Inflammatory macrophage treated with lipopolysaccharide for 4 hours (primary cell): Measurements from ENCODE around the gene FBN3.
"Not testable (repeated sequence)": the region's sequence is repeated elsewhere in the genome, so short reads cannot be mapped to it uniquely, and the experiment has no call there.

Source experiments
- DNase-seq: peaks from one replicate; pipeline ENCODE4 v3.0.0-alpha.2; 2020

FBN3 gene

DNA sequence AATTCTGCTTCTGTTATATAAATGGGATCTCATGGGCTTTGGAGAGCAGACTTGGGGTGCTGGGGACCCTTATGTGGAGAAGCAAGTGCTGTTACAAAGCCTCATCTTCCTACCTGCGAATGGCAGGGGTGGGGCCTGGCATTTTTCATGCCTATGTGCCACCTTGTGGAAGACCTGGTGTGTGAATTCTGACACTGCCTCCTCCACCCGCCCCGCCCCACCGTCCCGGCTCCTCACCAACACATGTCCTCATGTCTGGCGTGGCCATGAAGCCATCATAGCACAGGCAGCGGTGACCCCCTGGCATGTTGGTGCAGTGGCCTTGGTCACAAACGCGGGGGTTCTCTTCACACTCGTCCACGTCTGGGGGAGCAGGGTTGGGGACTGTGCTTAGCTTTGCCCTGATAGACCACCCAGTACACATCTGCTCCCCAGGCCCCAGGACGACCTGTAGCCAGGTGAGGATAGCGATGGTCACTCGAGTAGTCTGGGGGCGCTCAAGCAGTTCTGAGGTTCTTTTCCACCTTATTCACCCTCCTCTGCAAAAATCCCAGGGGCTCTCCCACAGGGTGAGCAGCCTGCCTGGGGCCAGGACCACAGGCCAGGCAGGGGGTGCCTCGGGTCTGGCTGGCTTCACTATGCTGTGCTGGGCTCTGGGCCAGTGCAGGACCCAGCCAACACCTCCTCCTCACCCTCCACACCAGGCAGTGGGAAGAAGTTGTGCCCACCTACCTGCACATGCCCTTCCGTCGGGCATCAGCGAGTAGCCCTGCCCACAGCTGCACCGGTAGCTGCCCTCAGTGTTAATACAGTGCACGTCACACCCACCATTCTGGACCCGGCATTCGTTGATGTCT is 32.7 kb downstream of the FBN3 start:
- DNase-seq = no peak

DNA sequence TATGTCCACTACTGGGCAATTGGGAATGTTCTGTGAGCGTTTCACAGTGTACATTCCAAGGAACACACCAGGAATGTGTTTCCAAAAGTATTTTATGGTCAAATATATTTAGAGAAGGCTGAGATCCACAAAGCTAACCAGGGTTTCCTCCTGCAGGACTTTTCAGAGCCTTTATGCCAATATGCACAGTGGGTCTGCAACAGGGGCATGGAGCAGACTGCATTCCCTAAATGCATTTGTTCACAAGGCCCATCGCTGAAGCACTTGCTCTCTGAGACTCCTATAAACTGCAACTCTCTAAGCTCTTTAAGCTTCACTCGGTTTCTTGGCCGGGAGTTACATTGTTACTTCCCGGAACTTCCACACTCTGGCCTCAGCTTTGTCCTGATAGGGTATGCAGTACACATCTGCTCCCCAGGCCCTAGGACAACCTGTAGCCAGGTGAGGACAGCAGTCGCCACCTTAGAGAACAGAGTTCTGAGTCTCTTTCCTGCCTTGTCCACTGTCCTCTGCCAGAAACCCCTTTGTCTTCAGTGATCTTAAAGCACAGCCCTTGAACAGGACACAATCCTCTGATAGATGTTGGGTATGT is 33.5 kb downstream of the FBN3 start:
- DNase-seq = no peak

DNA sequence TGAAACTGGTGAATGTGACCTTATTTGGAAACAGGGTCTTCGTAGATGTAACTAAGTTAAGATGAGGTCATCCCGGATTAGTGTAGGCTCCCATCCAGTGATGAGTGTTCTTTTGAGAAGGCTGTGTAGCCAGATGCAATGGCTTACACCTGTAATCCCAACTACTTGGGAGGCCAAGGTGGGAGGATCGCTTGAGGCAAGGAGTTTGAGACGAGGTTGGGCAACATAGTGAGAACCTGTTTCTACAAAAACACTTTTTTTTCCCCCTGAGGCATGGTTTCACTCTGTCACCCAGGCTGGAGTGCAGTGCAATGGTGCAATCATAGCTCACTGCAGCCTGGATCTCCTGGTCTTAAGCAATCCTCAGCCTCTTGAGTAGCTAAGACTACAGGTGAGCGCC is 36.4 kb downstream of the FBN3 start:
- DNase-seq = no peak

DNA sequence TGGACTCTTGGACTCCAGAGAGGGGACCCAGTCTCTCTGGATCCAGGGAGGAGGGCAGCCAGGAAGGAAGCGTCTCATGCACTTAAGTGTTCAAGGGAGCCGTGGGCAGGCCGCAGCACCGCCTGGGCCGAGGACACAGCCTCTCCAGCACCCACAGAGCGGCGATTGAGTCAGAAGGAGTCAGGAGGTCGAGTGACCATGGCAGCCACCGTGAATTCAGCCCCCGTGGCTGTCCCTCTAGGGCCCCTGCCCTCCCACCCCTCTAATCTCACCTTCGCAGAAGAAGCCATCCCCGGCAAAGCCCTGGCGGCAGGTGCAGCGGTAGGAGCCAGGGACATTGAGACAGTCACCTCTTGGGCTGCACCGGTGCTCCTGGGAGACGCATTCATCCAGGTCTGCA is 38.0 kb downstream of the FBN3 start:
- no peak for DNase-seq

DNA sequence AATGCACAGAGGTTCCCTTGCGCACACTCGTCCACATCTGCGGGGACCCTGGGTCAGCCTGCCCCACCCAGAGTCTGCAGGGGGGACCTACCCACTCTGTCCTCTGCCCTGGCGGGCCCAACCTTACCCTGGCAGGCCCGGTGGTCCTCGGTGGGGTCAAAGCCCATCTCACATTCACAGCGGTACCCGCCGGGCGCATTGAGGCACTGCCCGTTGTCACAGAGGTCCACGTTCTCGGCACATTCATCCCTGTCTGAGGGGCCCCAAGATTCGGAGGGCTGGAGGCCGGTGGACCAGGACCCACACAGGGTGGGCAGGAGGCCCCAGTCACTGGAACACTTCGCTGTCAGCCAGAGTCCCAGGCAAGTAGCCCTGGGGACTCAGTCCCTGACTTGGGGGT is 38.5 kb downstream of the FBN3 start:
- DNase-seq = no peak

DNA sequence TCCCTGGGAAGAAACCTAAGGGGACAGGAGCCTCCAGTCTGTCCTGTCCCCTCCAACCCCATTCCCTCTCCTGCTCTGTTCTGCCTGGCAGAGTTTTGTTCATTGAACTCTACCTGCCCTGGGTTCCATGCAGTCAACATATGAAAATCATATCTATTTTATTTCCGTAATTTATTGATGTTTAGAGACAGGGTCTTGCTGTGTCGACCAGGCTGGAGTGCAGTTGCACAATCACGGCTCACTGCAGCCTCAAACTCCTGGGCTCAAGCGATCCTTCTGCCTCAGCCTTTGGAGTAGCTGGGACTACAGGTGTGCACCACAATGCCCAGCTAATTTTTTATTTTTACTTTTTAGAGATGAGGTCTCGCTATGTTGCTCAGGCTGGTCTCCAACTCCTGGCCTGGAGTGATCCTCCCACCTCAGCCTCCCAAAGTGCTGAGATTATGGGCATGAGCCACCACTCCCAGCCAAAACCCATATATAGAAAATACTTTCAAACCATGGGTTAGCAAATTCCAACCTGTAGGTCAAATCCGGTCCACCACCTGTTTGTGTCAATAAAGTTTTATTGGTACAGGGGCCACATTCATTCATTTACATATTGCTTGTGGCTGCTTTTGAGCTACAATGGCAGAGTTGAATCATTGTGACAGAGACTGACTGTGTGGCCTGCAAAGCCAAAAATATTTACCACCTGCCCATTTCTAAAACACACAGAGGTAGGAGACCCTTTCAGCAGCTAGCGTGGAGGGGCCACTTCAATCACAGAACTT is 39.3 kb downstream of the FBN3 start:
- no peak for DNase-seq

DNA sequence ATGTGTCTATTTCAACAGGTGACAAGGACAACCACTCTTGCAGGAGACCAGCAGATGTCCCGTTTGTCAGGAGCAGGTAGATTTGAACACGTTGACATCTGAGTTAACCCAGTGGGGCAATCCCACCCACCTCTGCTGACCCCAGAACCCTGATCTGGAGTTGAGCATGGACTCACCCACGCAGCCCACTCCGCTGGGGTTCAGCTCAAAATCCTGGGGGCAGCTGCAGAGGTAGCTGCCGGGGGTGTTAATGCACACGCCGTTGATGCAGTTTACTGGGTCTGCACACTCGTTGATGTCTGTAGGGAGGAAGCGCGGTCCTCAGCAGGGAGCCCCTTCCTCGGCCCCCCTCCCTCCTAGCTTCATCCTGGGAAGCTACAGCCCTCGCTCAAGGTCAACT is 39.9 kb downstream of the FBN3 start:
- DNase-seq = no peak

DNA sequence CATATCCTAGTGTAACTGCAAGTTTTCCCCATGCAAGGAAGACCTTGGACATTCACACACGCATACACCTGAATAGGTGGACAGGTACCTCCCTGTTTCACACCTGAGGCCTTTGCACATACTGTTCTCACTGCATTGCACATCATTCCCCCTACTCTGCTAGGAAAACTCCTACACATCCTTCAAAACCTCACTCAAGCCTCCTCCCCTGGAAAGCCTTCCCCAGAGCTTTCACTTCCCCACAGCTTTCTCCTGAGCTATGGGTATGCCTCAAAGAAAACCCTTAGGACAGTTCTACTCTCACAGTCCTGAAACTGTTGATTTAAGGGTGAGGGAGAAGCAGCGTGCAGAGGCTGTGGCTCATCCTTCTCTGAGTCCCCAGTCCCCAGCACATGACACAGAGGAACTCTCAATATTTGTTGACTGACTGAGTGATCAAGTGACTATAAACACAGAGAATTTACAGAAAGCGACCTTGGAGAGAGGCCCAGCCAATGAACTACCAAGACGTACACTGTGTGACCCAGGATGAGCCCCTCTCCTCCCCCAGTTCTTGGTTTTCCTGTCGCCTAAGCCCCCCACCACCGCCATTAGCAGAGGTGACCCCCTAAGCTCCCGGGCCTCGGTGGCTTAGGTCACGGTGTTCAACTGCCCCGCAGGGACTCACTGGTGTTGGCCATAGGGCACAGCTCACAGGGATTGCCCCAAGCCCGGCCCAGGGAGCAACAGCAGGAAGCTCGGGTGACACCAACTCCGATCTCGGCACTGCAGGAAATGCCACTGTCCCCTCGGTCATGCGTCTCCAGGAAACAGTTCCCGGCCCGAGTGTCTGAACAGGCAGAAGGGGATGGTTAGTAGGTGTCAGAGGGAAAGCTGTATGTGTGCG is 40.6 kb downstream of the FBN3 start:
- DNase-seq = no peak

DNA sequence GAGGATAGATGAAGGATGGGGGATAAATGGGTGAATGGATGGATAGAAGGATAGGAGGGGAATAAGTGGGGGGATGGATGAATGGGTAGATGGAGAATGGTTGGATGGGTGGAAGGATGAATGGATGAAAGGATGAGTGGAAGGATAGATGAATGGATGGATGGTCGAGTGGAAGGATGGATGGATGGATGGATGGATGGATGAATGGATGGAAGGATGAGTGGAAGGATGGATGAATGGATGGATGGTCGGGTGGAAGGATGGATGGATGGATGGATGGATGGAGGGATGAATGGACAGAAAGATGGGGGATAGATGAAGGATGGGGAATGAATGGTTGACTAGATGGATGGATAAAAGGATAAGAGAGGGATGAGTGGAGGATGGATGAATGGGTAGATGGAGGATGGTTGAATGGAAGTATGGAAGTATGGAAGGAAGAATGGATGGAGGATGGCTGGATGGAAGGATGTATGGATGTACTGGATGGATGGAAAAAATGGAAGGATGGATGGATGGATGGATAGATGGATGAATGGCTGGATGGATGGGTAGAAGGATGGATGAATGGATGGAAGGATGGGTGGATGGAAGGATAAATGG is 42.0 kb downstream of the FBN3 start:
- no peak for DNase-seq

DNA sequence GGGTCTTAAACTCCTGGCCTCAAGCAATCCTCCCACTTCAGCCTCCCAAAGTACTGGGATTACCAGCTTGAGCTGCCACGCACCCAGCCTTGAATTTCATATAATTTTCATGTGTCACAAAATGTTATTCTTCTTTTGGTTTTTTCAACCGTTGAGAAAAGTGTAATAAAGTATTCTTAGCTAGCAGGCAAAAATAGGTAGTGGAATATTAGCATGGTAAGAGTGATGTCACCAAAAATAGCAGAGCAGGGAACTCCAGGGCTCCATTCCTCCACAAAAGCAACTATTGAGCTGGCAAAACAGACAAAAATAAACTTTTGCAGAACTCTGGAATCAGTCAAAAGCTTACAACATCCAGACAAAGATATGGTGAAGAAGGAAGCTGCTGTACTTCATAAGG is 43.9 kb downstream of the FBN3 start:
- no peak for DNase-seq

DNA sequence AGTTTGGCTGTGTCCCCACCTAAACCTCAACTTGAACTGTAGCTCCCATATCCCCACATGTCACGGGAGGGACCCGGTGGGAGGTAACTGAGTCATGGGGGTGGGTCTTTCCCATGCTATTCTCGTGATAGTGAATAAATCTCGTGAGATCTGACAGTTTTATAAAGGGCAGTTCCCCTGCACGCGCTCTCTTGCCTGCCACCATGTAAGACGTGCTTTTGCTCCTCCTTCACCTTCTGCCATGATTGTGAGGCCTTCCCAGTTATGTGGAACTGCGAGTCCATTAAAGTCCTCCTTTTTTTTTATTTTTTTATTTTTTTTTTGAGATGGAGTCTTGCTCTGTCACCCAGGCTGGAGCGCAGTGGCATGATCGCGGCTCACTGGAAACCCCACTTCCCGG is 47.5 kb downstream of the FBN3 start:
- not testable (repeated sequence) for DNase-seq

DNA sequence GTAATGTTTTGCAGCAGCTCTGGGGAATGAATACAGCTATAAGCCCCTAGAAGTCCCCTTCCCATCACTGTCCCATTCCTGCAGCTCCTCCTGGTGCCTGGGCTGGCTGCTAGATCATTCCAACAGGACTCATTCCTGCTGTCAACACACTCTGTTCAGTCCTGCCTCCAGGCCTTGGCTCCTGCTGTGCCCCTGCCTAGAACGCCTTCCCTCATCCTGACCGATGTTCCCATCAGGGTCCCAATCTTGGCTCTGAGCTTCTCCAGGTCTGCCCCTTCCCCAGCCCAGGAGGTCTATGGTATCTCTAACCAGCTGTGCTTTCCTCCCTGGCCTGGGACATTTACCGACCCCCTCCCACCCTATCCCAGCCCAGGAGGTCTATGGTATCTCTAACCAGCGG is 48.1 kb downstream of the FBN3 start:
- no peak for DNase-seq

DNA sequence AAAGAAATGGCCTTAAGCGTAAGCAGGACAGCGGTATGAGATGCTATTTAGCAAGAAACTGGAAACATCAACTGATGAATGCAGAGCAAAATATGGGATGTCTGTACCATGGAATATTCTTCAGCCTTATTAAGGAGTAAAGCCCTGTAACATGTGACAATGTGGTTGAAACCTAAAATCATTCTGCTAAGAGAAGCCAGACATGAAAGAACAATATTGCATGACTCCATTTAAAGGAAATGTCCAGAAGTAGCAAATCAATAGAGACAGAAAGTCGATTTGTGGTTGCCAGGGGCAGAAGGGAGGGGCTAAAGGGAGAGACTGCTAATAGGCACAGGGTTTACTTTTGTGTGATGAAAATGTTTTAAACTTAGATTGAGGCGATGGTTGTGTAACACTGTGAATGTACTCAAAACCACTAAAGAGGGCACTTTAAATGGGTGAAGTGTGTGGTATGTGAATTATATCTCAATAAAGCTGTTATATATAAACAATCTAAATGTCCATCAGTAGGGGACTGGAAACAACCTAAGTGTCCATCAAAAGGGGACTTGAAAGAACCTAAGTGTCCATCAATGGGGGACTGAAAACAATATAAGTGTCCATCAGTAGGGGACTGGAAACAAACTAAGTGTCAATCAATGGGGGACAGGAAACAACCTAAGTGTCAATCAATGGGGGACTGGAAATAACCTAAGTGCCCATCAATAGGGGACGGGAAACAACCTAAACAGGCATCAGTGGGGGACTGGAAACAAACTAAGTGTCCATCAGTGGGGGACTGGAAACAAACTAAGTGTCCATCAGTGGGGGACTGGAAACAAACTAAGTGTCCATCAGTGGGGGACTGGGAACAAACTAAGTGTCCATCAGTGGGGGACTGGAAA is 51.5 kb downstream of the FBN3 start:
- DNase-seq = no peak

DNA sequence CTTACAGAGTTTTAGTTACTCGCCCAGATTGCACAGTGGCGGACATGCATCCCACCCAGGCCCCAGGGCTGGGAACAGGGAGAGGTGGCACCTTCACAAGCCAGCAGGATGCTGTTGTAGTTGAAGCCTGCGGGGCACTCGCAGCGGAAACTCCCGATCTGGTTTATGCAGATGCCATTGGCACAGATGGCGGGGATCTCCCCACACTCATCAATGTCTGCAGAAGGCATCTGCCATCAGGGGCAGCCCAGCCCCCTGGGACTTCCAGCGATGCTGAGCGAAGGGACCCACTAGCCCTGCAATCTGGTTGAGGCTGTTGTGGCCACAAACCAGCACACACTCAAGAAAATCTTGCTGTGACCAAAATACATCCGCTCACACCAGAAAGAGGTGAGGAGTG is 52.2 kb downstream of the FBN3 start:
- DNase-seq = no peak

DNA sequence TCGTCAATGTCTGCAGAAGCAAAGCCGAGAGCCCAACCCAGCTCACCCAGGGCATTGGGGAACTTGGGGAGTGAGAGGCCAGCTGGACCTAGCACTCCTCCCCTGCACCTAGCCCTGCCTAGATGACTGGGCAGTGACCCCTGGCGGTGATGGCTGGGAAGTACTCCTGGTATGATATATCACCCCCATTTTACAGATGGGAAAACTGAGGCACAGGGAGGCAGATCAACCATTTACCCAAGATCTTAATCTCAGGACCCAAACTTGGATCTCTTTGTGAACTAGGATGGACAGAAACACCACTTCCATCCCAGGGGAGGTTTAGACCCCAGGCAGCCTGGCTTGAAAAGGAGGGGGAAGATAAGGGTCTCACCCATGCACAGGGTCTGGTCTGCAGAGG is 53.3 kb downstream of the FBN3 start:
- DNase-seq = no peak

DNA sequence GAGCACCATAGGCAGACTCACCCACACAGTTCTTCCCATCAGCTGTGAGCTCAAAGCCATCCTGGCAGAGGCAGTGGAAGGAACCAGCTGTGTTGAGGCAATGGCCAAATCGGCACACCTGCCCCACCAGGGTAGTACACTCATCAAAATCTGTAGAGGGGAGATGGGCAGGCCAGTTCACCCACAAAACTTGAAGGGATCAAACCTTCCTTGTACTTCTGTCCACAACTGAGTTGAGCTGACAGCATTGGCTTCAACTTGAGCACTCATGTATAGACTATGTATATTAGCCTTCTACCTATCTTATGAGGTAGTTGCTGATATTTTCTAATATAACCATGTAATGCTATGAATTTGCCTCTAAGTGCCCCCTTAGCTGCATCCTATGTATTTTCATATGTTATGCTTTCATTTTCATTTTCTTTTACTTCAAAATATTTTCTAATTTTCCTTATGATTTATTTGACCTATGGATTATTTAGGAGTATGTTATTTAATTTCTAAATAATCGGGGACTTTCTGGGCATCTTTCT is 54.0 kb downstream of the FBN3 start:
- DNase-seq = no peak

DNA sequence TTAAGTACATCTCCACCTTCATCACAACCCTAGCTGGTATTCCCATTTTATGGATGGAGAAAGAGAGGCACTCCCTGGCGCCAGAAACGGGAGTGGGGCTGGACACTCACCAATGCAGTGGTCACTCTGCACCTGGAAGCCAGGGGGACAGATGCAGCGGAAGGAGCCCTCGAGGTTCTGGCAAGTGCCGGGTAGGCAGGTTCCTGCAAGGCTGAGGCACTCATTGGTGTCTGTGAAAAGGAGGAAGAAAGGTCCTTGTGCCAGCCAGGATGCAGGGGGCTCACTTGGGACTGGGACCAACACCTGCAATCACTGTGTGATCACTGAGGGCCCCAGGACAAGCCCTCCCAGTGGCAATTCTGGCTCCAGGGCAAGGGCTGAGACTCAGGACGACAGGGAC is 55.1 kb downstream of the FBN3 start:
- no peak for DNase-seq

DNA sequence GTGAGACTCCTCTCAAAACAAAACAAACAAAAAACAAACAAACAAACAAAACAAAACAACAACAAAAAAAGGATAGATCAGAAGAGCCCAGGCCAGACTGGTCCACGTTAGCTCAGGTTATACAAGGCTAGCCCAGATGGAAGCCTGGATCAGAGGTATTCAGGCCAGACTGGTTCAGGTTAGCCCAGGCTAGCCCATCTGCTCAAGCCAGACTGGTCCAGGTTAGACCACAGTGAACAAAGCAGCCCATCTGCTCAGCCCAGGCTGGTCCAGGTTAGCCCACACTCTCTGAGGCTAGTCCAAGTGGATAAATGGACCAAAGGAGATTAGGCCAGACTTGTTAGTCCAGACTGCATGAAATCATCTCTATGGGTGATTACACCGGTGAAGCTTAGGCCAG is 55.7 kb downstream of the FBN3 start:
- no peak for DNase-seq

DNA sequence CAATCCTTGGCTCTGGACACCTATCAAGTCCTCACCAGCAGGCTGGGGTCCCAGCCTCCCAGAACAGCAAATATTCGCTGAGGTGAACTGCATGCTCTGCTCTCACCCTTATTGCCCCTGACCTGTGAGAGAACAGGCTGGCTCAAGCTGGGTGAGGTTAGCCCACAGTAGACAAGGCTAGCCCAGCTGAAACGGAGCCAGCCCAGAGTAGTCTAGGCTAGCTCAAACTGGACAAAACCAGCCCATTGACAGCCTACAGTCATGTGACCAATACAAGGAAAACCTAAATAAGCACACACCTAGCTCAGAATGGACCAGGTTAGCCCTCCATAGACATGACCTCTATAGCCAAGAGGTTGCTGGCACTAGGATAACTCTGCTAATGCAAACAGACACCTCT is 58.4 kb downstream of the FBN3 start:
- DNase-seq = no peak

DNA sequence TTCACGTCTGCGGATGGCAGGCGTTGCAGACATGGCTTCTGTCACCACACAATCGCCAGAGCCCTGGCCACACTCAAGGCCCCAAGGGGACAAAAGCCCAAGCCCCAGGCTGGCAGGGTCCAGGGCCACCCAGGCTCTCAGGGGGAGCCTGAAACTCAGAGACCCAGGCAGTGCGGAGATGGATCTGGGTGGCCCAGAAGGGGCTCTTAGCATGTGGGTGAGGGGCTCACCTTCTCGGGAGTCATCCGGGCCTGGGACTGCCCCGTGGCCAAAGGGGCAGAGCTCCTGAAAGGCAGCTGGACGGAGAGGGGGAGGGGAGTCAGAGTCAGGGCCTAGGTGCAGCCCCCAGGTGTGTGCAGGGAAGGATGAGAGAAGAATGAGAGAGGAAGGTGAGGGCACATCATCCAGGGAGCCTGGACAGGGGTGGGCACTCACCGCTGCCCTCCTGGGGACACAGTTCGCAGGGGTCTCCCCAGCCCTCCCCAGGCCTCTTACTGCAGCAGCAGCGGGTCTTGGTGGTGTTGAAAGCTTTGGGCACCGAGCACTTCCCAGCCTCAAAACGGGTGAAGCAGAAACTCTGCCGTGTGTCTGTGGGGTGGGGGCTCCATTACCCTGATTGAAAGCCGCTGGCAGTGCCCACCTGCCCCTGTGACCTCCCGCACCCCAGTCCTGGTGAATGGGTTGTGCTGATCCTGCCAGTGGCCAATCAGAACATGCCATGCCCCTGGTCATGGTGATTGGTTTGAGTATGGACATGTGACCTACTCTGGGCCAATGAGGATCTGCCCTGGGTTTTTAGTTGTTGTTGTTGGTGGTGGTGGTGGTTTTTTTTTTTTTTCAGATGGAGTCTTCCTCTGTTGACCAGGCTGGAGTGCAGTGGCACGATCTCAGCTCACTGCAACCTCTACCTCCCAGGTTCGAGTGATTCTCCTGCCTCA is 59.5 kb downstream of the FBN3 start:
- no peak for DNase-seq
